HepG2 (cell line): ENCODE results near the gene CDH2. TPM values are rescaled to one million over a fixed set of nuclear protein-coding genes. Genes with fewer than 3 reads are reported as not detected.

Source experiments
- ATAC-seq: fragments of 200-7000 bp; cut with Tn5 transposase; 3 replicates; pipeline ENCODE4 v1.9.1; 2020; ENCODE audit warnings: mild to moderate bottlenecking, moderate library complexity
- BruUV-seq: library from RNA; stranded (reverse); fragments of 400-500 nt; replicated peaks from 2 replicates; lab custom pipeline; 2021; lab: Mats Ljungman, UMichigan
- CTCF ChIA-PET: fragments of 300-600 bp; formaldehyde crosslinking; extraction: SDS; loops from one replicate; lab custom pipeline; 2021; ENCODE audit warnings: low total read pairs, inconsistent platforms, low intra/inter-chr PET ratio; lab: Yijun Ruan, JAX
- POLR2A ChIA-PET: fragments of 350-600 bp; sonication (Branson Sonifier 250); formaldehyde crosslinking; loops from one replicate; lab custom pipeline; 2020; ENCODE audit warnings: antibody characterized with exemption, inconsistent platforms; lab: Yijun Ruan, JAX
- DNase-seq: peaks from one replicate; pipeline ENCODE4 v3.0.0-alpha.2; 2015; ENCODE audit warnings: low spot score
- FAIRE-seq: peaks from 3 replicates; lab custom pipeline; 2011; peaks lifted over from hg19 to GRCh38; lab: Jason Lieb, UNC
- H2AFZ ChIP-seq: one replicate; pipeline ENCODE4 v1.6.1; 2011; ENCODE audit warnings: low read length, inconsistent platforms
- H3K27ac ChIP-seq: fragments of 300-600 bp; 3 replicates; pipeline ENCODE4 v1.8.0; 2011; ENCODE audit warnings: mixed run types, mild to moderate bottlenecking, mixed read lengths, low read length, inconsistent platforms; ENCODE audit not compliant: insufficient read depth; ENCODE audit errors: extremely low read length
- H3K27me3 ChIP-seq, 2 experiments: fragments of 200-600 bp in 1 of 2; 2 replicates in 1 of 2; 3 replicates in 1 of 2; pipeline versions ENCODE4 v1.6.0 to v1.8.0; 2011; ENCODE audit warnings: low read length in 2 of 2, mild to moderate bottlenecking in 2 of 2, moderate library complexity in 2 of 2, inconsistent platforms in 1 of 2; ENCODE audit not compliant: insufficient read depth in 2 of 2, control insufficient read depth in 1 of 2
- H3K36me3 ChIP-seq, 2 experiments: fragments of 200-600 bp in 1 of 2; replicated peaks in 1 of 2; 2 replicates in 1 of 2; 3 replicates in 1 of 2; pipeline versions ENCODE4 v1.5.1 to v1.8.0; 2011; ENCODE audit warnings: low read length in 2 of 2, inconsistent platforms in 1 of 2; ENCODE audit not compliant: insufficient read depth in 2 of 2, control insufficient read depth in 1 of 2
- H3K4me1 ChIP-seq: 2 replicates; pipeline ENCODE4 v1.5.1; 2012; ENCODE audit warnings: low read length, inconsistent platforms; ENCODE audit not compliant: insufficient read depth
- H3K4me2 ChIP-seq: 2 replicates; pipeline ENCODE4 v1.6.0; 2011; ENCODE audit warnings: low read depth, low read length, inconsistent platforms
- H3K4me3 ChIP-seq, 3 experiments: fragments of 200-600 bp in 1 of 3; sonication (generic), shearing (Covaris generic) in 1 of 3; replicated peaks in 1 of 3; 2 replicates each; pipeline ENCODE4 v1.5.1; 2011 to 2016; ENCODE audit warnings: low read length in 3 of 3, inconsistent platforms in 2 of 3, low read depth in 2 of 3, mild to moderate bottlenecking in 2 of 3, control low read depth in 1 of 3, mixed read lengths in 1 of 3; ENCODE audit not compliant: insufficient read depth in 1 of 3
- H3K79me2 ChIP-seq: one replicate; pipeline ENCODE4 v1.6.1; 2011; ENCODE audit warnings: low read length, inconsistent platforms; ENCODE audit not compliant: insufficient read depth
- H3K9ac ChIP-seq: 2 replicates; pipeline ENCODE4 v1.6.0; 2011; ENCODE audit warnings: mild to moderate bottlenecking, low read depth, low read length, inconsistent platforms; ENCODE audit not compliant: insufficient read depth
- H3K9me3 ChIP-seq: 2 replicates; pipeline ENCODE4 v1.5.1; 2012; ENCODE audit warnings: mild to moderate bottlenecking, low read length
- H4K20me1 ChIP-seq: 2 replicates; pipeline ENCODE4 v1.6.0; 2011; ENCODE audit warnings: inconsistent platforms, mild to moderate bottlenecking, low read length, moderate library complexity; ENCODE audit not compliant: insufficient read depth
- NR2F6 ChIP-seq, 2 experiments: IDR thresholded peaks; 2 replicates each; pipeline ENCODE4 v1.6.1; 2016; ENCODE audit warnings: antibody characterized with exemption in 1 of 2, mild to moderate bottlenecking in 1 of 2
- RFXAP ChIP-seq: sonication (generic); formaldehyde crosslinking; IDR thresholded peaks from 2 replicates; pipeline ENCODE4 v1.4.0; 2020; ENCODE audit warnings: missing genetic modification reagents, borderline replicate concordance
- SKIL ChIP-seq: sonication (generic); formaldehyde crosslinking; IDR thresholded peaks from 2 replicates; pipeline ENCODE4 v1.8.0; 2022; ENCODE audit warnings: missing genetic modification reagents, mild to moderate bottlenecking, moderate library complexity, borderline replicate concordance
- SMYD3 ChIP-seq: sonication (generic); formaldehyde crosslinking; IDR thresholded peaks from 2 replicates; pipeline ENCODE4 v1.8.1; 2023; ENCODE audit warnings: mild to moderate bottlenecking, missing genetic modification reagents
- WIZ ChIP-seq: sonication (generic); formaldehyde crosslinking; IDR thresholded peaks from 2 replicates; pipeline ENCODE4 v1.5.1; 2020; ENCODE audit warnings: mild to moderate bottlenecking, missing genetic modification reagents
- ZNF720 ChIP-seq: sonication (generic); formaldehyde crosslinking; IDR thresholded peaks from 2 replicates; pipeline ENCODE4 v1.4.0; 2020; ENCODE audit warnings: missing genetic modification reagents
- WGBS: methylation state at CpG from one replicate; pipeline ENCODE4 v1.1.6; 2017; ENCODE audit warnings: low lambda C conversion rate; 5-methylcytosine and 5-hydroxymethylcytosine counted together
- in situ Hi-C: cut with HindIII; loops from 2 replicates; pipeline ENCODE4 v1.10.0; 2017; ENCODE audit warnings: low pct_unique_long_range_greater_than_20kb; ENCODE audit not compliant: extremely low pct_ligation_motif_present
- intact Hi-C: fragments of 100-400 bp; cut with micrococcal nuclease; formaldehyde crosslinking; loops from one replicate; pipeline ENCODE4 v1.10.0; 2022; ENCODE audit not compliant: unreplicated experiment
- polyA plus RNA-seq, 8 experiments: library from polyadenylated mRNA; depleted of rRNA in 3 of 8; stranded (reverse) in 7 of 8; unstranded in 1 of 8; fragments of >200 nt; fragmentation: Illumina TruSeq in 4 of 8; extraction: Trizol in 4 of 8; gene quantifications; 2 replicates each; pipeline versions ENCODE4 v1.2.1 to v1.2.3, GENCODE V29; 2011 to 2016; ENCODE audit warnings: low read depth in 4 of 8, missing spikeins in 1 of 8, mixed read lengths in 1 of 8; ENCODE audit not compliant: insufficient read depth in 1 of 8
- total RNA-seq, 5 experiments: library from RNA; depleted of rRNA; stranded (reverse); fragments of >200 nt; fragmentation: Illumina TruSeq; extraction: Trizol; gene quantifications; 2 replicates each; pipeline ENCODE4 v1.2.3, GENCODE V29; 2016; ENCODE audit warnings: low read depth in 1 of 5
- TF ChIP-seq, protein P1 (sequence below): sonication (generic); formaldehyde crosslinking; IDR thresholded peaks from 2 replicates; pipeline ENCODE4 v1.5.1; 2020; ENCODE audit warnings: mild to moderate bottlenecking, missing genetic modification reagents, borderline replicate concordance

The CDH2 gene
- total and polyA plus RNA-seq, 2 of the 13 experiments (the other 11 are each of a cell fraction or from before 2014, with no cell fraction given) = 18.6 to 36.1 TPM

- no peak overlapping the region for H3K27ac ChIP-seq
- peaks cover 6 to 39% of the 10 kb centered on the region in 2 experiments for H3K36me3 ChIP-seq
- no peak for FAIRE-seq
- no peak for ATAC-seq
- TF ChIP-seq NR2F6 (IDR thresholded peaks at IDR 0.05) (no peak), NR2F6 (CRISPR knock-in tag; IDR thresholded peaks at IDR 0.05) (no peak)
- 94% methylated on average over 6 of the region's 7 CpGs for WGBS
- no peaks in the 10 kb centered on the region for H3K79me2 ChIP-seq
- POLR2A ChIA-PET = no interaction called here
- H3K9ac ChIP-seq = no peak overlapping the region
- no TSS peak for BruUV-seq
- H4K20me1 ChIP-seq = no peaks in the 10 kb centered on the region
- H3K9me3 ChIP-seq = no peaks in the 10 kb centered on the region
- no peak overlapping the region for H3K4me3 ChIP-seq
- CTCF ChIA-PET = no interaction called here
- intact Hi-C loops = no loop called here
- H3K27me3 ChIP-seq = no peaks in the 10 kb centered on the region
- DNase-seq = no peak
- H2AFZ ChIP-seq = no peak overlapping the region
- in situ Hi-C loops = no loop called here
- H3K4me1 ChIP-seq = peaks cover 3% of the 10 kb centered on the region
- H3K4me2 ChIP-seq = no peak overlapping the region
Observed at GRCh38 chr18:27985832-27986231, 191.1 kb downstream of the CDH2 start.

- FAIRE-seq (no peak), ATAC-seq (no peak), DNase-seq (no peak)
- Histone ChIP-seq H3K9ac (no peak overlapping the region), H3K27me3 (no peaks in the 10 kb centered on the region), H3K4me1 (no peaks in the 10 kb centered on the region), H3K4me3 (no peak overlapping the region), H3K27ac (no peak overlapping the region), H3K79me2 (no peaks in the 10 kb centered on the region), H3K36me3 (peaks cover 6 to 46% of the 10 kb centered on the region in 2 experiments), H3K9me3 (no peaks in the 10 kb centered on the region), H2AFZ (no peak overlapping the region), H3K4me2 (no peak overlapping the region), H4K20me1 (no peaks in the 10 kb centered on the region)
- POLR2A ChIA-PET = no interaction called here
- TF ChIP-seq RFXAP (CRISPR knock-in tag) (no peak), ZNF720 (no peak), WIZ (CRISPR knock-in tag) (no peak), SKIL (CRISPR knock-in tag) (no peak), SMYD3 (CRISPR knock-in tag) (no peak)
- TF ChIP-seq, protein P1, sequence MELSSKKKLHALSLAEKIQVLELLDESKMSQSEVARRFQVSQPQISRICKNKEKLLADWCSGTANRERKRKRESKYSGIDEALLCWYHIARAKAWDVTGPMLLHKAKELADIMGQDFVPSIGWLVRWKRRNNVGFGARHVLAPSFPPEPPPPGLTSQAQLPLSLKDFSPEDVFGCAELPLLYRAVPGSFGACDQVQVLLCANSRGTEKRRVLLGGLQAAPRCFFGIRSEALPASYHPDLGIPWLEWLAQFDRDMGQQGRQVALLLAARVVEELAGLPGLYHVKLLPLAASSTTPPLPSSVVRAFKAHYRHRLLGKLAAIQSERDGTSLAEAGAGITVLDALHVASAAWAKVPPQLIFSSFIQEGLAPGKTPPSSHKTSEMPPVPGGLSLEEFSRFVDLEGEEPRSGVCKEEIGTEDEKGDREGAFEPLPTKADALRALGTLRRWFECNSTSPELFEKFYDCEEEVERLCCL (CRISPR knock-in tag) = no peak
- CTCF ChIA-PET = no interaction called here
- in situ Hi-C loops = no loop called here
- intact Hi-C loops = no loop called here
- no TSS peak for BruUV-seq
Observed at GRCh38 chr18:27983780-27984179, 193.2 kb downstream of the CDH2 start.
